Activated CD4-positive, alpha-beta T cell treated with anti-CD3 and anti-CD28 coated beads, Interleukin-2, Interleukin-4, amounts not matched to agents 100 ng/mL and 50 ng/mL, durations not matched to agents 16 hours and 8 hours (primary cell): ENCODE results near the gene UTS2B.

ENCODE experiments used
- DNase-seq: peaks from one replicate; pipeline ENCODE4 v3.0.0-alpha.2; 2020; ENCODE audit warnings: low spot score

UTS2B gene

GRCh38 chr3:191329654-191330529 is at the start of gene UTS2B:
UTS2B (minus strand) TSS chr3:191330526; CDS start chr3:191282189, 48,337 bp downstream.
- DNase-seq: no peak

- no peak for DNase-seq
Measured at GRCh38 chr3:191380001-191380400, 49.7 kb upstream of the UTS2B start.

GRCh38 chr3:191379446-191379845 is 49.1 kb upstream of the UTS2B start:
- no peak for DNase-seq

GRCh38 chr3:191378142-191378812 is 48.0 kb upstream of the UTS2B start:
- DNase-seq: no peak

GRCh38 chr3:191376516-191377141 is 46.3 kb upstream of the UTS2B start:
- DNase-seq: no peak

- DNase-seq: no peak
Measured at GRCh38 chr3:191373327-191373726, 43.0 kb upstream of the UTS2B start.

- DNase-seq: no peak
Measured at GRCh38 chr3:191372122-191372521, 41.8 kb upstream of the UTS2B start.

- DNase-seq: no peak
Measured at GRCh38 chr3:191369616-191370010, 39.3 kb upstream of the UTS2B start.

GRCh38 chr3:191368755-191369615 is 38.7 kb upstream of the UTS2B start:
- DNase-seq: no peak

GRCh38 chr3:191366675-191367074 is 36.3 kb upstream of the UTS2B start:
- DNase-seq: no peak

GRCh38 chr3:191363221-191363620 is 32.9 kb upstream of the UTS2B start:
- DNase-seq: no peak

GRCh38 chr3:191362524-191363090 is 32.3 kb upstream of the UTS2B start:
- DNase-seq: no peak

GRCh38 chr3:191362037-191362436 is 31.7 kb upstream of the UTS2B start:
- DNase-seq: no peak

GRCh38 chr3:191361456-191361855 is 31.1 kb upstream of the UTS2B start:
- DNase-seq: no peak

GRCh38 chr3:191360620-191361019 is 30.3 kb upstream of the UTS2B start:
- no peak for DNase-seq

GRCh38 chr3:191358929-191359328 is 28.6 kb upstream of the UTS2B start:
- DNase-seq: no peak

GRCh38 chr3:191357909-191358308 is 27.6 kb upstream of the UTS2B start:
- DNase-seq: no peak

- no peak for DNase-seq
Measured at GRCh38 chr3:191356631-191357439, 26.5 kb upstream of the UTS2B start.

GRCh38 chr3:191355406-191355805 is 25.1 kb upstream of the UTS2B start:
- DNase-seq: no peak

GRCh38 chr3:191353022-191353777 is 22.9 kb upstream of the UTS2B start:
- no peak for DNase-seq
